H54 (cell line): ENCODE data around the gene EPHA7.

Experiments
- DNase-seq: peaks from one replicate; pipeline ENCODE4 v3.0.0; 2011; ENCODE audit warnings: low spot score, mixed read lengths; ENCODE audit not compliant: insufficient read length
- FAIRE-seq: peaks from 3 replicates; lab custom pipeline; 2011; peaks lifted over from hg19 to GRCh38; lab: Jason Lieb, UNC
- POLR2A ChIP-seq: IDR thresholded peaks from 2 replicates; pipeline ENCODE4 v1.6.1; 2011; ENCODE audit warnings: low read depth, mild to moderate bottlenecking, low read length

Gene EPHA7

DNA sequence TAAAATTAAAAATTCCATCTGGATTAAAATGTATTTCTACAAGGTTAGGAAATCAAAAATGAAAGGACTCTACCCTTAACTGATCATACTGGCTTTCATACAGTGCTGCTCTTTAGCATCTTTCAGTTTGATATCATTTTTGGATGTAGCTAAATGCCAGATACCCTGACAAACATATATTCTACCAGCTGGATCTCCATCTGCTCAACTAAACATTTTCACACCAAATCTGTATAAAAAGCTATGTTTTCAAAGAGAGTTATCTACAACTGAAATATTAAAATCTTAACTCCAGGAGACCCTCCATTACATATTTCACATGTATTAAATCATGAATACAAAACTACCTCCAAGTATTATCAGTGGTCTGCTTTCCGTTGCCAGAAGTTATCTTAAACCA, 95.7 kb downstream of the EPHA7 start:
- no peak for DNase-seq
- no peak for FAIRE-seq
- no peak for TF ChIP-seq POLR2A

DNA sequence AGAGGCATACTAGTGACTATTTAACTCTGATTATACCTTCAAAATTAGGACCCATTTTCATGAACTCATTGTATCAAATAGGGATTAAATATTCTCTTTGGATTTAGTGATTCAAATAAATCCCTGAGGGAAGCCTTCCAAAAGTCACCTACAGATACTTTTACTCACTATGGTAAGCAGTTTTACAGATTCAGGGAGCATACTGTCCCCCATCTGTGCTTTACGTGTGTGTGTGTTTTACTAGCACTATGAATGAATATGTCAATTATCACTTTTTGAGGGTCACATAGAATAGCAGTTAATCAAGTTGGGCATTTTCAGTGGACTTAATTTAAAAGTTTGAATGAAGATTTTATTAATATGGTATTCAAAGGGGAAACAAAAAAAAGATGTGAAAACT, 96.7 kb downstream of the EPHA7 start:
- no peak for DNase-seq
- FAIRE-seq = no peak
- no peak for TF ChIP-seq POLR2A

GRCh38 chr6:93319304-93319703, 100.1 kb downstream of the EPHA7 start:
- DNase-seq = no peak
- TF ChIP-seq POLR2A = no peak
- no peak for FAIRE-seq

GRCh38 chr6:93318121-93318520, 101.2 kb downstream of the EPHA7 start:
- DNase-seq (no peak), FAIRE-seq (no peak)
- TF ChIP-seq POLR2A = no peak

DNA sequence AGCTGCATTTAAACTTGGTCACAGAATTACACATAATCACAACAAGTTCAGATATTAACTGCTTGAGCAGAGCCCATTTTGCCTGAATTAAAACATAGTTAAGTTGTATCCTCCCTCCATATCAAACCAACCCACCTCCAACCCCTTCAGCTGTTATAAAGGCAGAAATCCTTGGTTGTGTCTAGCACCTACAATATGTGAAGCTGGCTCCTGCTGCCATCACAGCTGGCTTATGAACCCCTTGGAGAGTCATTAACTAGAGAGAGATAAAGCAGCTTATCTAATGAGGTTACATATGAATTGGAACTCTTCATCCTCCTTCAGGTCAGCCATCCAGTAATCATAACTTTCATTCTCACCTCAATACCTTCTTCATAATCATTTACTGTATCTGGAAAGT, 101.8 kb downstream of the EPHA7 start:
- no peak for DNase-seq

GRCh38 chr6:93307505-93308409, 111.6 kb downstream of the EPHA7 start:
- no peak for TF ChIP-seq POLR2A
- no peak for FAIRE-seq
- DNase-seq = no peak

More for the DNA sequence above, 101.8 kb downstream of the EPHA7 start:
- no peak for TF ChIP-seq POLR2A
- no peak for FAIRE-seq

DNA sequence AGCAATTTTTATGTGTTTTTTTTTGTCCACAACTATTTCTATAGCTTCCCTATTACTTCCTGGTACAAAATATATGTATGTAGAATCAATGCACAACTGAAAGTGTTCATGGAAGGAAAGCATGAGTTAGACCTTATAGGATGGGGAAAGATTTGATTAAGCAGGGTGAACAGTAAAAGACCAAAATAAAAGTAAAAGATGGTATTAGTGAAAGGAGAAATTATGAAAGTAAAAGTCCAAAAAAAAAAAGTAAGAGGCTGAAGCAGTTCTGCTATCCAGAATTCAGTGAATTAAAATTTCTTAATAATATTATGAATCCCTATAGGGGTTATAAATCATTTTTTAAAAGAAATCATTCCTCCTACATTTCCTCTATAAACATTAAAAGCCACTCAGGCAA, 114.3 kb downstream of the EPHA7 start:
- FAIRE-seq = no peak
- TF ChIP-seq POLR2A = no peak
- DNase-seq = no peak

GRCh38 chr6:93304505-93304904, 114.9 kb downstream of the EPHA7 start:
- DNase-seq = no peak
- TF ChIP-seq POLR2A = no peak
- FAIRE-seq = no peak

DNA sequence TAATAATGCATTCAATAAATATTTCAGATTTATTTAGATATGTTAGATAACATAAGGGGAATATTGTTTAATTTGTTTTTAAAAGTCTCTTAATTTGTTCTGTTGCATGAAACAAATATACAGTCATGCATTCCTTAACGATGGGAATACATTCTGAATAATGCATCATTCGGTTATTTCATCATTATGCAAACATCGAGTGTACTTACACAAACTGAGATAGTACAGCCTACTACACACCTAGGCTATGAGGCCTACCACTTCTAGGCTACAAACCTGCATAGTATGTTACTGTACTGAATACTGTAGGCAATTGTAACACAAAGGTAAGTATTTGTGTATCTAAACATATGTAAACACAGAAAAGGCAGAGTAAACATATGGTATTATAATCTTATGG, 118.7 kb downstream of the EPHA7 start:
- FAIRE-seq = no peak
- TF ChIP-seq POLR2A = no peak
- DNase-seq = no peak

GRCh38 chr6:93299622-93300021, 119.7 kb downstream of the EPHA7 start:
- no peak for DNase-seq
- TF ChIP-seq POLR2A = no peak
- no peak for FAIRE-seq

DNA sequence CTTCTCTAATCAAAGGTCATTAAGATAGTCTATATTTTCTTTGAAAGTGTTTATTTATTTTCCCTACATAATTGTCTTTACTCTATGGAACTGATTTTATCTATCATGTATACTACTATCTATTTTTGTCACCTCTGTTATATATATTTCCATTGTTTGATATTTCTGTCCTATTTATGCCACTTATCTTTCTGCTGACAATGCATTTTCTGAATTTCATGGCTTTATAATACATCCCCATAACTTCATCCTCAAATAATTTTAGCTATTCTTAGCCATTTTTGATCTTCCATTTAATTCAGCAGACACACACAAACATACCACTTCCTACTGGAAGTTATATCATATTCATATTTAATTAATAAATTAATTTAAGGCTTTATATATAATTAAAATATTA, 123.7 kb downstream of the EPHA7 start:
- TF ChIP-seq POLR2A = no peak
- DNase-seq (no peak), FAIRE-seq (no peak)

- no peak for FAIRE-seq
- no peak for DNase-seq
- TF ChIP-seq POLR2A = no peak
Observed at GRCh38 chr6:93294879-93295278, 124.5 kb downstream of the EPHA7 start.

- DNase-seq (no peak), FAIRE-seq (no peak)
- no peak for TF ChIP-seq POLR2A
Observed at GRCh38 chr6:93293872-93294271, 125.5 kb downstream of the EPHA7 start.

- no peak for DNase-seq
- FAIRE-seq = no peak
- no peak for TF ChIP-seq POLR2A
Observed at GRCh38 chr6:93293460-93293859, 125.9 kb downstream of the EPHA7 start.

DNA sequence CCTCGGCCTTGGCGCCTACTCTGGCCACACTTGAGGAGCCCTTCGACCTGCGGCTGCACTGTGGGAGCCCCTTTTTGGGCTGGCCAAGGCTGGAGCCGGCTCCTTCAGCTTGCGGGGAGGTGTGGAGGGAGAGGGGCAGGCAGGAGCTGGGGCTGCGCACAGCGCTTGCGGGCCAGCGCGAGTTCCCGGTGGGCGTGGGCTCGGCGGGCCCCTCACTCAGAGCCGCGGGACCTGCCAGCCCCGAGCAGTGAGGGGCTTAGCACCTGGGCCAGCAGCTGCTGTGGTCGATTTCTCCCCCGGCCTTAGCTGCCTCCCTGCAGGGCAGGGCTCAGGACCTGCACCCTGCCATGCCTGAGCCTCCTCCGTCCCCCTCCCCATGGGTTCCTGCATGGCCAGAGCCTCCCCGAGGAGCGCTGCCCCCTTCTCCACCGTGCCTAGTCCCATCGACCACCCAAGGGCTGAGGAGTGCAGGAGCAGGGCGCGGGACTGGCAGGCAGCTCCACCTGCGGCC, 136.8 kb downstream of the EPHA7 start:
- FAIRE-seq (no peak), DNase-seq (no peak)
- TF ChIP-seq POLR2A = no peak

- FAIRE-seq = no peak
- TF ChIP-seq POLR2A = no peak
- no peak for DNase-seq
Observed at GRCh38 chr6:93278241-93278640, 141.1 kb downstream of the EPHA7 start.
